Mesodermal cell (in vitro differentiated cells): Measurements from ENCODE around the gene KIF11.

ENCODE experiments used
- H3K27ac ChIP-seq: 2 replicates; pipeline ENCODE4 v1.7.0; 2013; ENCODE audit warnings: mild to moderate bottlenecking, low read depth, low read length, moderate library complexity; ENCODE audit not compliant: severe bottlenecking
- H3K36me3 ChIP-seq: 2 replicates; pipeline ENCODE4 v1.7.1; 2013; ENCODE audit warnings: mild to moderate bottlenecking, low read length, moderate library complexity; ENCODE audit not compliant: control insufficient read depth, insufficient read depth
- H3K4me1 ChIP-seq: one replicate; pipeline ENCODE4 v1.7.1; 2013; ENCODE audit warnings: mild to moderate bottlenecking, low read length; ENCODE audit not compliant: insufficient read depth, control insufficient read depth, poor library complexity, severe bottlenecking
- H3K4me3 ChIP-seq: 2 replicates; pipeline ENCODE4 v1.7.0; 2013; ENCODE audit warnings: low read length, control low read depth, mild to moderate bottlenecking; ENCODE audit not compliant: insufficient read depth, poor library complexity, severe bottlenecking; ENCODE audit errors: extremely low read depth
- H3K9me3 ChIP-seq: 2 replicates; pipeline ENCODE4 v1.7.1; 2013; ENCODE audit warnings: mild to moderate bottlenecking, low read length, moderate library complexity; ENCODE audit not compliant: control insufficient read depth
- whole genome bisulfite sequencing, 2 experiments: methylation state at CpG; one replicate each; pipeline ENCODE4 v1.1.5; 2013; ENCODE audit warnings: missing lambda C conversion rate in 2 of 2; ENCODE audit not compliant: insufficient coverage in 2 of 2; 5-methylcytosine and 5-hydroxymethylcytosine counted together

Gene KIF11

DNA sequence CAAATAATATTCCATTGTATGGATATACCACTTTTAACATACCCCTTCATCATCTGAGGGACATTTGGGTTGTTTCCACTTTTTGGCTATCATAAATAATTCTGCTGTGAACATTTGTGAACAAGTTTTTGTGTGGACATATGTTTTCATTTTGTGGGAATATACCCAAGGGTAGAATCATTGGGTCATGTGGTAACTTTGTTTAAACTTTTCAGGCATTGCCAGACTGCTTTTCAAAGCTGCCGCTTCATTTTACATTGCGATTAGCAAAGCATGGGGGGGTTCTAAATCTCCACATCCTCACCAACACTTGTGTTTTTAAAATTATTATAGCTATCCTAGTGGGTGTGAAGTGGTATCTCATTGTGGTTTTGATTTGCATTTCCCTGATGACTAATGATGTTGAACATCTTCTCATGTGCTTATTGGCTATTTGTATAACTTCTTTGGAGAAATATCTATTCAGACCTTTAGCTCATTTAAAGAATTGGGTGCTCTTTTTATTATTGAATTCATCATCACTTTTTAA is 88.4 kb downstream of the KIF11 start:
- Histone ChIP-seq H3K4me3 (no peak overlapping the region), H3K4me1 (no peaks in the 10 kb centered on the region), H3K36me3 (no peaks in the 10 kb centered on the region), H3K9me3 (peaks cover 3% of the 10 kb centered on the region), H3K27ac (no peak overlapping the region)
- no CpG with 5 or more reads among the region's 2 CpGs for WGBS, 2 experiments

DNA sequence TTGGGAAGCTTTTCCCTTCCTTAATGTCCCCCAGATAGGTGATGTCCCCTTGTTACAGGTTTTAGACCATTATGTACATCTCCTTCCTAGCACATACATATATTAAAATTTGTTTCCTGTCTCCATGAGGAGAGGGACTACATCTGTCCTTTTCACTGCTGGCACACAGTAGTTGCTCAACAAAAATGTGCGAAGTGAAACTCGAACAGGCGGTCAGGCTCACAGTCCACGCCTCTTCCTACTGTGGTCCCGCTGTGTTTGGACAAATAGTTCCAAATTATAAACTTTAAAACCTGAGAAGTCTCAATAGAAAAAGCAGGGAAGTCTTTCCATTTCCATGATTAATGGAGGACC is 95.6 kb downstream of the KIF11 start:
- H3K9me3 ChIP-seq: peaks cover 8% of the 10 kb centered on the region
- H3K4me3 ChIP-seq: peak overlapping the region; percentile 39
- 60 to 80% methylated on average over 2 to 3 of the region's 5 CpGs for WGBS, 2 experiments
- H3K27ac ChIP-seq: no peak overlapping the region
- H3K4me1 ChIP-seq: no peaks in the 10 kb centered on the region
- no peaks in the 10 kb centered on the region for H3K36me3 ChIP-seq

DNA sequence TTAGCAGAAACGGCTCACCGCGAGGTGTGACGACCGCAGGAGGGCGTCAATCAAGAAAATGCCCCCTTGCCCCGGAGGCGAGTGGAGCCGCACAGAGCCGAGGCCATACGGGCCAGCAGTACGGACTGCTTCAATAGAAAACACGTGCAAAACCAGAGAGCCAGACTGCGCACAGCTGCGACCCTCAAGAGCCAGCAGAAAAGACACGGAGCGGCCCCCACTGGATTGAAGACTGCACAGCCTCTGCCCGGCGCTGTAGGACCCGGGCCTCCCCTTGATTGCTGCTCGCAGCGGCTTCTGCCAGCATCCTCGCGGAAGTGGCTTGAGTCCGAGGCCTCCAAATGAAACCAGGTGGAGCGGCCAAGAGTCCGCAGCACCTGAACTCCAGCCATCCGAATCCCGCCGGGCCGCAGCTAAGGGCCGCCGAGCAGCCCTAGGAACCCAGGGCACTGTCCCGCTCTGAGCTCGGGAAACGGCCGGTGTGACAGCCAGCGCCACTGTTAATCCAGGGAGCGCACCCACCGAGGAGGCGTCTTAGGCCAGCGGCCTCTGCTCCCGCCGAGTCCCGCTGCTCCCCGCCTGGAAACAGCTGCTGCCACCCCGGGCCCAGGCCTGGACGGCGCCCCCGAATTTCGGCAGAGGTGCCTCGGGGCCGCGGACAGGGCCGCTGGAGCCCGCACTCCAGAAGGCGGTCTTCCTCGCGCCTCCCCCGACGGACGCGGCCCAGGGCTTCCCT is 96.2 kb downstream of the KIF11 start:
- H3K9me3 ChIP-seq: peaks cover 8% of the 10 kb centered on the region
- H3K36me3 ChIP-seq: no peaks in the 10 kb centered on the region

DNA sequence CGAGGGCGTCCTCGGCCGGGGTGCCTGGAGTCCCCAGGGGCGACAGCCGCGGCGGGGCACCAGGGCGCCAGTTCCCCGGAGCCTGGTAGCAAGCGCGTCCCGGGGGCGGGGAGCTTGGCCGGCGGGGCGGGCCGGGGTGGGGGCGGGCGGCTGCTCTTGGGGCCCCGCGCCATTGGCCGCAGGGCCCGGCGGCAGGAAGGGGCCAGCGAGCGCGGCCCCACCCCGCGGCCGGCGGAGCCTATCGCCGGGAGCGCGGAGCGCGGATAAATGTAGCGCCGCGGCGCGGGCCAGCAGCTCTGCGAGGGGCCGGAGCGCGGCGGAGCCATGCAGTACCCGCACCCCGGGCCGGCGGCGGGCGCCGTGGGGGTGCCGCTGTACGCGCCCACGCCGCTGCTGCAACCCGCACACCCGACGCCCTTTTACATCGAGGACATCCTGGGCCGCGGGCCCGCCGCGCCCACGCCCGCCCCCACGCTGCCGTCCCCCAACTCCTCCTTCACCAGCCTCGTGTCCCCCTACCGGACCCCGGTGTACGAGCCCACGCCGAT is 96.8 kb downstream of the KIF11 start, which contains the start of gene HHEX:
TSS of gene HHEX (plus strand) at position 293 of the 548 bp plus-strand sequence. CDS start at position 325, 32 bp downstream.
- Histone ChIP-seq H3K36me3 (no peaks in the 10 kb centered on the region), H3K4me3 (peak within 1 kb of the TSS; percentile 39), H3K9me3 (peaks cover 5% of the 10 kb centered on the region), H3K27ac (peak within 1 kb of the TSS; percentile 66), H3K4me1 (no peaks in the 10 kb centered on the region)
- WGBS, 2 experiments: 0% methylated on average over 26 to 50 of the region's 79 CpGs

More for the DNA sequence above, 96.2 kb downstream of the KIF11 start:
- Histone ChIP-seq H3K27ac (no peak overlapping the region), H3K4me1 (no peaks in the 10 kb centered on the region), H3K4me3 (peak overlapping the region; percentile 39)
- 1 to 2% methylated on average over 55 to 57 of the region's 63 CpGs for WGBS, 2 experiments

DNA sequence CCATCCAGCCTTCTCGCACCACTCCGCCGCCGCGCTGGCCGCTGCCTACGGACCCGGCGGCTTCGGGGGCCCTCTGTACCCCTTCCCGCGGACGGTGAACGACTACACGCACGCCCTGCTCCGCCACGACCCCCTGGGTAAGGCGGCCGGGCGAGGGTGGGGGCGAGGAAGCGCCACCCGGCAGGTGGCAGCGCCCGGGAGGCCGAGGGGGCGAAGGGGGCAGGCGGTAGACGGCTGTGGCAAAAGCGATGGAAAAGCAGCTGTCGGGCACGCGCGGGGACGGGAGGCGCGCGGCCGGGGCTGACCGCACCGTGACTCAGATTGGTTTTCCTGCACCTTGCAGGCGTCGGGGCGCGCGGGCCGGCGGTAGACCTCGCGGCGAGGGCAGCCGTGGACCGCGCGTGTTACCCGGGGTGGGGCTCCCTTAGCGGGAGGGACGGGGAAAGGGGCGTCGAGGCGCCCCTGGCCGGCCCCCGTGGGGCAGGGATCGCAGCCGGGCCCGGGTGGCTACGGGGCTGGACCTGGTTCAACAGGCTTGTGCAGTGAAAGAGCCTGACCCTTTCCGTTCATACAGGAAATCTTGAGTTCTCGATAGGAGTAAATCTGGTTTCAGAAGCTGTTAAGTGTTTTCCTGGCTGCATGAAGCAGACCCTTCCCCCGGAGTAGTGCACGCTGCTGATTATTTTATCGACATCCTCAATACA is 97.4 kb downstream of the KIF11 start:
- WGBS, 2 experiments: 0 to 1% methylated on average over 52 to 56 of the region's 73 CpGs
- peaks cover 5% of the 10 kb centered on the region for H3K9me3 ChIP-seq
- no peaks in the 10 kb centered on the region for H3K4me1 ChIP-seq
- peak overlapping the region; percentile 66 for H3K27ac ChIP-seq
- no peaks in the 10 kb centered on the region for H3K36me3 ChIP-seq
- peak overlapping the region; percentile 39 for H3K4me3 ChIP-seq

DNA sequence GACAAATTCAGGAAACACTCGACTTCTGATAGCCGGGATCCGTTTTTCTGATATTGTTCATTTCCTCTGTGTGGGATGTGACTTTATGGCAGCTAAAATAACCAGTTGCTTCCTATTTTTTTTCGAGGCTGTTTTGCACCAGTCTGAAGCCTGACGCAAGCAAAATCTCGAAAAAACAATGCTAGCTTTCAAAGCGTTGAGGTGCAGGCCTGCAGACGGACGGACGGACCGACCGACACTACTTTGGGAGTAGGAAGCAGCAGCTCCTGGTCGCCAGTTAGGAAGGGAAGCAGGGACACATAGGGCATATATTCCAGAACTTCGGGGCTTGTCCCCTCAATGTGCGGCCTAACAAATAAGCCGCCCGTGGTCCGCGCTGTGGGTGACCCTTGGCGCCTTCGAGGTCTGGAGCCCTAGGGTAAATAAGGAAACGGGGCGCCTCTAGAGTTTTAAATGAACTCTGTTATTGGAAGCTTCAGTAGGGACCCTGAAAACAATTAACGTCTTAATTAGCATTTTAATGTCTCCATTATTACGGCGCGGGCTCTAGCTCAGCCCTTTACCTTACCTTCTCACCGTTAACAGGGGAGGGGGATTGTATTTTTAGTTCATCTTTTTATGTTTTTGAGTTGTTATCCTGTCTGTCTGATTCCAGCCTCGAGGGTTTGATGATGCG is 98.1 kb downstream of the KIF11 start:
- peaks cover 5% of the 10 kb centered on the region for H3K9me3 ChIP-seq
- H3K4me3 ChIP-seq: peak overlapping the region; percentile 39
- peak overlapping the region; percentile 66 for H3K27ac ChIP-seq
- WGBS, 2 experiments: 5 to 8% methylated on average over 13 to 16 of the region's 30 CpGs
- H3K4me1 ChIP-seq: peaks cover 1% of the 10 kb centered on the region
- H3K36me3 ChIP-seq: no peaks in the 10 kb centered on the region

DNA sequence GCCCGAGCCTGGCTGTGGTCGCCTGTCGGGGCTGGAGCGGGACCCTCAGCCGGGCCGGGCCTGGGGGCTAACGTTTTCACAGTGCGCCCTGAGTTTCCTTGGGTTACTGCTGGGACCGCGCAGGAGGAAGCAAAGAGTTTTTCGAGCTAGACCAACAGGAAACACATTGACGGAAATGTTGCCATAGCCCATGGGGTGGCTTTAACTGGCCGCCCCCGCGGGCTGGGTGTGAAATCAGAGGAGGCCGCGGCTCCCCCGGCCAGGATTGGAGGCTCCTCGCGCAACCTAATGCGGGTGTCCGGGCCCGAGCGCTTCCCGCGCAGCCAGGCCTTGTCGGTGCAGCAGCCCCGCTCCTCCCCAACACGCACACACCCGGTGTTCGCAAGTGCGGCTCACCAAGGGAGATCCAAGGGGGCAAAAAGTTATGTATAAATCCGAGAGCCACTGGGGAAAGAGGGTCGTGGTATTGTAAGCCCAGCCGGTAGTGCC is 98.7 kb downstream of the KIF11 start:
- Histone ChIP-seq H3K36me3 (no peaks in the 10 kb centered on the region), H3K4me3 (peak overlapping the region; percentile 39), H3K9me3 (peaks cover 5% of the 10 kb centered on the region), H3K4me1 (peaks cover 3% of the 10 kb centered on the region), H3K27ac (peak overlapping the region; percentile 36)
- 2 to 3% methylated on average over 26 to 31 of the region's 35 CpGs for WGBS, 2 experiments

DNA sequence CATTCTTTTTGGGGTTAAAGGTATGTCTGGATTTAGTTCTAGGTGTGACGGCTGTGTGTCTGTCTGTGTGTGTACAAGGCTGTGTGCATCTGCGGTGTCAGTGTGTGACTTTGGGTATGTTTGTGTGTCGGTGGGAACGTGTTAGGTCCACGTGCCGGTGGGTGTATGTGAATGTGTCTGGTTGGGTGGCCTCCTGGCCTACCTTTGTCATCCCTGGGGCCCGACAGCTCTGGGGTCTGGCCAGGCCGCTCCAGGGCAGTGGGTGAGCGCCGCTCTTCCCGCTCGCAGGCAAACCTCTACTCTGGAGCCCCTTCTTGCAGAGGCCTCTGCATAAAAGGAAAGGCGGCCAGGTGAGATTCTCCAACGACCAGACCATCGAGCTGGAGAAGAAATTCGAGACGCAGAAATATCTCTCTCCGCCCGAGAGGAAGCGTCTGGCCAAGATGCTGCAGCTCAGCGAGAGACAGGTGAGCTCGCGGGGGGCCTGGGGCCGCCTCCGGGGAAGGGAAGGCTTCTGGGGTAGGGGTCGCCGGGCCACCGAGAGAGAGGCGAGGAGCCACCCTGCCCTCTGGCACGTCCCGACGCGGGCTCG is 99.2 kb downstream of the KIF11 start:
- Histone ChIP-seq H3K36me3 (no peaks in the 10 kb centered on the region), H3K9me3 (peaks cover 5% of the 10 kb centered on the region), H3K4me3 (peak overlapping the region; percentile 39), H3K27ac (no peak overlapping the region), H3K4me1 (peaks cover 3% of the 10 kb centered on the region)
- WGBS, 2 experiments: 4 to 5% methylated on average over 29 to 33 of the region's 34 CpGs

DNA sequence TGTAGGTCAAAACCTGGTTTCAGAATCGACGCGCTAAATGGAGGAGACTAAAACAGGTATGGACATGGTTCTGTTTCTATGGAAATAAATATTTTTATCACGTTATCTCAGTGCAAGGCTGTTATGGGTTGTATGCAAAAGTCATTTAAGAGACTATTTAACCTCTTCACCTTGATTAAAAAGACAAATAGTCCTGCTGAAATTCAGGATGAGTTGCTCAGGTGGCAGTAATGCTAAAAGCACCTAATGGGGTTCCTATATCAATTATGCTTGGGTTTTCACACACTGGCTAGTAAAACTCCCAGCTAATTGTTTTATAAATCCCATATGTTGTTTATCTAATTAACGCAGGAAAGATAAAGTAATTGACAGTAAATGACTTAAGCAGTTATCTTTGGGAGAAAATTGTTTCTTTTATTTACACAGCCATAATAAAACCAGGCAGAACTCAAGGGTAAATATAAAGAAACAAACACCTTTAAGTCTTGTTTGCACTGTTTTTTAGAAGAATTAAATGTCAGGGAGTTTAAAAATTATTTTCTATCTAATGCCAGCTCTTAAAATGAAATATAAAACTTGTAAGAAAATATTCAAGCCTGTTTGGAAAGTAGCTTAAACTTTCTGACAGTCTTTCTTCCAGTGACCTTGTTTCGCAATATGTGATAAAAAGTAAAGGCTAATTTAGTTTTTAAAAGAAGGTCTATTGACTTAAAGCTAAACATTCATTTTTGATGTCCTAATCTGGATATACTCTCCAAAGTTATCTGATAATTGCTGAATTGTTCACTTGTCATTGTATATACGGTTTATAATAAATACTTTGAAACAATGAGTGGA is 100.0 kb downstream of the KIF11 start:
- Histone ChIP-seq H3K4me1 (peaks cover 3% of the 10 kb centered on the region), H3K9me3 (peaks cover under 1% of the 10 kb centered on the region), H3K27ac (no peak overlapping the region), H3K4me3 (no peak overlapping the region), H3K36me3 (no peaks in the 10 kb centered on the region)
- WGBS, 2 experiments: 100% methylated on average over 1 of the region's 7 CpGs; no CpG with 5 or more reads in 1 of the 2 experiments
